Endothelial cell of umbilical vein (primary cell): ENCODE data around the gene GCNA. TPM values are rescaled to one million over a fixed set of nuclear protein-coding genes. Genes with fewer than 3 reads are reported as not detected.

ENCODE experiments used
- BruUV-seq: library from RNA; stranded (reverse); fragments of 400-500 nt; replicated peaks from 2 replicates; lab custom pipeline; 2021; lab: Mats Ljungman, UMichigan
- CTCF ChIA-PET: fragments of 300-600, 350-600 bp; sonication (Branson Sonifier 250); formaldehyde crosslinking; loops from one replicate; lab custom pipeline; 2021; ENCODE audit warnings: antibody characterized with exemption, inconsistent platforms; lab: Charles Lee
- POLR2A ChIA-PET: fragments of 300-600, 350-600 bp; sonication (Branson Sonifier 250); formaldehyde crosslinking; loops from one replicate; lab custom pipeline; 2021; ENCODE audit warnings: antibody characterized with exemption, inconsistent platforms; lab: Charles Lee
- DNase-seq: peaks from one replicate; pipeline ENCODE4 v3.0.0-alpha.2; 2011; ENCODE audit warnings: low read depth, low spot score
- FAIRE-seq: peaks from 2 replicates; lab custom pipeline; 2011; peaks lifted over from hg19 to GRCh38; lab: Jason Lieb, UNC
- H2AFZ ChIP-seq: 2 replicates; pipeline ENCODE4 v1.6.0; 2012; ENCODE audit warnings: low read depth, low read length, control low read depth, inconsistent platforms
- H3K27ac ChIP-seq: 2 replicates; pipeline ENCODE4 v1.5.1; 2011; ENCODE audit warnings: low read depth, mild to moderate bottlenecking, control low read depth, low read length, moderate library complexity; ENCODE audit not compliant: insufficient read depth
- H3K27me3 ChIP-seq, 2 experiments: 2 replicates each; pipeline versions ENCODE4 v1.6.0 to v1.6.1; 2011; ENCODE audit warnings: low read length in 2 of 2, mixed read lengths in 1 of 2; ENCODE audit not compliant: control insufficient read depth in 2 of 2, insufficient read depth in 2 of 2
- H3K36me3 ChIP-seq, 2 experiments: 2 replicates in 1 of 2; 3 replicates in 1 of 2; pipeline ENCODE4 v1.5.1; 2011; ENCODE audit warnings: low read length in 2 of 2, mild to moderate bottlenecking in 1 of 2, moderate library complexity in 1 of 2; ENCODE audit not compliant: control insufficient read depth in 2 of 2, insufficient read depth in 2 of 2; ENCODE audit errors: extremely low read depth in 1 of 2
- H3K4me1 ChIP-seq: 3 replicates; pipeline ENCODE4 v1.5.1; 2011; ENCODE audit warnings: mild to moderate bottlenecking, low read length; ENCODE audit not compliant: control insufficient read depth, insufficient read depth; ENCODE audit errors: extremely low read depth
- H3K4me2 ChIP-seq: 2 replicates; pipeline ENCODE4 v1.6.1; 2011; ENCODE audit warnings: low read length, control low read depth, mixed read lengths; ENCODE audit not compliant: insufficient read depth
- H3K4me3 ChIP-seq, 3 experiments: fragments of 200-600 bp in 1 of 3; sonication (generic), shearing (Covaris generic) in 1 of 3; replicated peaks in 1 of 3; 2 replicates each; pipeline ENCODE4 v1.5.1; 2011 to 2016; ENCODE audit warnings: control low read depth in 3 of 3, low read length in 3 of 3, mild to moderate bottlenecking in 2 of 3, inconsistent platforms in 1 of 3, low read depth in 1 of 3, moderate library complexity in 1 of 3; ENCODE audit not compliant: insufficient read depth in 1 of 3
- H3K79me2 ChIP-seq: 2 replicates; pipeline ENCODE4 v1.6.0; 2012; ENCODE audit warnings: low read length, inconsistent platforms; ENCODE audit not compliant: control insufficient read depth, insufficient read depth
- H3K9ac ChIP-seq: replicated peaks from 2 replicates; pipeline ENCODE3; 2011; ENCODE audit warnings: low read length, control low read depth; ENCODE audit not compliant: insufficient read depth; ENCODE audit errors: extremely low read depth
- H3K9me1 ChIP-seq: replicated peaks from 3 replicates; pipeline ENCODE4 v1.6.0; 2011; ENCODE audit warnings: mild to moderate bottlenecking, low read length; ENCODE audit not compliant: control insufficient read depth, insufficient read depth; ENCODE audit errors: extremely low read depth
- H3K9me3 ChIP-seq: replicated peaks from 2 replicates; pipeline ENCODE4 v1.5.1; 2012; ENCODE audit warnings: low read length, inconsistent platforms; ENCODE audit not compliant: control insufficient read depth, insufficient read depth
- H4K20me1 ChIP-seq: replicated peaks from 2 replicates; pipeline ENCODE3; 2011; ENCODE audit warnings: mild to moderate bottlenecking, low read length; ENCODE audit not compliant: control insufficient read depth, insufficient read depth; ENCODE audit errors: extremely low read depth
- FOS ChIP-seq: IDR thresholded peaks from 2 replicates; pipeline ENCODE4 v1.6.1; 2011; ENCODE audit warnings: mild to moderate bottlenecking, low read length, moderate library complexity, borderline replicate concordance; ENCODE audit not compliant: insufficient read depth
- GATA2 ChIP-seq: IDR thresholded peaks from 2 replicates; pipeline ENCODE4 v1.7.0; 2011; ENCODE audit warnings: low read depth, mild to moderate bottlenecking, moderate library complexity, mixed read lengths, low read length; ENCODE audit not compliant: insufficient read length, insufficient read depth
- JUN ChIP-seq: IDR thresholded peaks from 2 replicates; pipeline ENCODE4 v1.6.1; 2011; ENCODE audit warnings: borderline replicate concordance, low read depth; ENCODE audit not compliant: insufficient read length, insufficient read depth
- MAX ChIP-seq: IDR thresholded peaks from 2 replicates; pipeline ENCODE4 v1.6.1; 2011; ENCODE audit not compliant: insufficient read depth, insufficient read length
- MYC ChIP-seq: IDR thresholded peaks from one replicate; pipeline ENCODE4 v1.6.1; 2011; ENCODE audit warnings: mild to moderate bottlenecking, low read depth, low read length
- POLR2AphosphoS5 ChIP-seq: IDR thresholded peaks from 2 replicates; pipeline ENCODE4 v1.6.1; 2012; ENCODE audit warnings: low read depth, mild to moderate bottlenecking, control low read depth, low read length, moderate library complexity; ENCODE audit not compliant: insufficient read depth
- dilution Hi-C: fragments of 300-500 bp; cut with MboI; formaldehyde crosslinking; loops from one replicate; pipeline ENCODE4 v1.15.0; 2019; ENCODE audit warnings: low sequenced_read_pairs; ENCODE audit not compliant: extremely low pct_ligation_motif_present
- intact Hi-C: fragments of 100-400 bp; cut with micrococcal nuclease; formaldehyde crosslinking; loops from one replicate; pipeline ENCODE4 v1.10.0; 2022
- polyA plus RNA-seq, 4 experiments: library from polyadenylated mRNA; depleted of rRNA in 3 of 4; stranded (reverse) in 3 of 4; unstranded in 1 of 4; fragments of >200 nt; gene quantifications; 2 replicates each; pipeline versions ENCODE4 v1.2.1 to v1.2.3, GENCODE V29; 2011 to 2012; ENCODE audit warnings: missing spikeins in 1 of 4
- total RNA-seq: library from RNA; stranded (reverse); gene quantifications from 2 replicates; pipeline ENCODE4 v1.2.3, GENCODE V29; 2021
- TF ChIP-seq, protein P1 (sequence below), 2 donors: IDR thresholded peaks; 1 replicate in 1 of 2; 2 replicates in 1 of 2; pipeline ENCODE4 v1.5.1; 2011; ENCODE audit warnings: low read length in 2 of 2, mild to moderate bottlenecking in 2 of 2, moderate library complexity in 2 of 2, control low read depth in 1 of 2, inconsistent platforms in 1 of 2, low read depth in 1 of 2; ENCODE audit not compliant: insufficient read depth in 1 of 2; ENCODE audit errors: extremely low read depth in 1 of 2

The GCNA gene
- total and polyA plus RNA-seq, 2 donors (not counting 3 experiments of a cell fraction or from before 2014, with no cell fraction given) = 1.0 to 4.0 TPM

- ChIA-PET POLR2A (no interaction called here), CTCF (interaction anchor here (0.9 to 1.8 kb wide), 2 partner anchors 16 to 45 kb away, joined by 3 to 6 read pairs; no protein-coding TSS in a partner anchor)
- no TSS peak for BruUV-seq
Measured at GRCh38 chrX:71606536-71607216, 28.4 kb downstream of the GCNA start.

More at GRCh38 chrX:71606536-71607216, 28.4 kb downstream of the GCNA start:
- Histone ChIP-seq H2AFZ (no peak overlapping the region), H3K4me3 (no peak overlapping the region), H3K9me1 (no peaks in the 10 kb centered on the region), H3K36me3 (peaks cover 0 to 21% of the 10 kb centered on the region in 2 experiments), H3K27ac (peak overlapping the region; percentile 38), H3K9ac (no peak overlapping the region), H3K79me2 (no peaks in the 10 kb centered on the region), H4K20me1 (no peaks in the 10 kb centered on the region), H3K9me3 (no peaks in the 10 kb centered on the region), H3K4me1 (peaks cover 27% of the 10 kb centered on the region), H3K4me2 (no peak overlapping the region), H3K27me3 (no peaks in the 10 kb centered on the region)
- dilution Hi-C loops (no loop called here), intact Hi-C loops (loop anchor here (5.0 kb wide), 1 partner anchor 34 kb away; no protein-coding TSS in a partner anchor)
- peak; percentile 80 for FAIRE-seq
- DNase-seq = peak; percentile 36
- TF ChIP-seq MAX (no peak), FOS (no peak), MYC (no peak), POLR2AphosphoS5 (no peak), JUN (no peak), GATA2 (no peak)
- TF ChIP-seq, protein P1, sequence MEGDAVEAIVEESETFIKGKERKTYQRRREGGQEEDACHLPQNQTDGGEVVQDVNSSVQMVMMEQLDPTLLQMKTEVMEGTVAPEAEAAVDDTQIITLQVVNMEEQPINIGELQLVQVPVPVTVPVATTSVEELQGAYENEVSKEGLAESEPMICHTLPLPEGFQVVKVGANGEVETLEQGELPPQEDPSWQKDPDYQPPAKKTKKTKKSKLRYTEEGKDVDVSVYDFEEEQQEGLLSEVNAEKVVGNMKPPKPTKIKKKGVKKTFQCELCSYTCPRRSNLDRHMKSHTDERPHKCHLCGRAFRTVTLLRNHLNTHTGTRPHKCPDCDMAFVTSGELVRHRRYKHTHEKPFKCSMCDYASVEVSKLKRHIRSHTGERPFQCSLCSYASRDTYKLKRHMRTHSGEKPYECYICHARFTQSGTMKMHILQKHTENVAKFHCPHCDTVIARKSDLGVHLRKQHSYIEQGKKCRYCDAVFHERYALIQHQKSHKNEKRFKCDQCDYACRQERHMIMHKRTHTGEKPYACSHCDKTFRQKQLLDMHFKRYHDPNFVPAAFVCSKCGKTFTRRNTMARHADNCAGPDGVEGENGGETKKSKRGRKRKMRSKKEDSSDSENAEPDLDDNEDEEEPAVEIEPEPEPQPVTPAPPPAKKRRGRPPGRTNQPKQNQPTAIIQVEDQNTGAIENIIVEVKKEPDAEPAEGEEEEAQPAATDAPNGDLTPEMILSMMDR (IDR thresholded peaks at IDR 0.05; ENCODE audit: extremely low read depth in 1 of 2, insufficient read depth in 1 of 2, low read depth in 1 of 2, low read length in 2 of 2) = no peak
